Measurements from ENCODE around the gene CACNA1D. TPM values are rescaled to one million over a fixed set of nuclear protein-coding genes. Genes with fewer than 3 reads are reported as not detected.

The CACNA1D gene
- total and polyA plus RNA-seq, 2 donors (not counting 1 experiment from before 2014, with no cell fraction given), result 0.17 to 0.37 TPM

DNA sequence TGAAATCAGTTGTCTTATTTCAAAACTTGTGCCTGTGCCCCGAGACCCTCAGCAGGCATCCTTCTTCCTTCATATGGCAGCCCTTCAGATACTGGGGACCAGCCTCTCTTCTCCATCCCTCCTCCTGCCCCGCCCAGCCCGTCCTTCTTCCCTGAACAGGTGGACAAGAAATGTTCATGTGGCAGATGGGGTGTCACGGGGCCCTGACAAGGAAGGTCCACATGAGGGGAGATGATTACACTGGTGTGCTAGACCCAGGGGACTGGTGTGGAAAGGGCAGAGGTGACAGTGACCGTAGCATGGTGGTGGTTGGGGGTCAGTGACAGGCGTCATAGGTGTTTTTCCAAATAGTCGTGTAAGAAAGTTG lies 200.9 kb downstream of the CACNA1D start:
- Histone ChIP-seq H3K9me3 (ENCODE audit: control insufficient read depth, insufficient read depth, low read depth, low read length) (no peaks in the 10 kb centered on the region), H3K36me3 (ENCODE audit: control insufficient read depth, insufficient read depth, low read length) (no peaks in the 10 kb centered on the region), H3K27me3 (ENCODE audit: control insufficient read depth, insufficient read depth, low read length) (no peaks in the 10 kb centered on the region), H2AFZ (ENCODE audit: low read length) (no peak overlapping the region), H3K4me1 (ENCODE audit: control insufficient read depth, extremely low read depth, insufficient read depth, low read length) (no peaks in the 10 kb centered on the region), H3K79me2 (ENCODE audit: control insufficient read depth, insufficient read depth, low read length) (no peaks in the 10 kb centered on the region), H4K20me1 (ENCODE audit: control insufficient read depth, extremely low read depth, insufficient read depth, low read length) (no peaks in the 10 kb centered on the region), H3K4me3 (replicated peaks in 1 of 4; ENCODE audit: control extremely low read depth in 1 of 4, insufficient read depth in 1 of 4, low read depth in 3 of 4, low read length in 4 of 4) (no peak overlapping the region), H3K9ac (ENCODE audit: insufficient read depth, low read length) (no peak overlapping the region), H3K27ac (ENCODE audit: insufficient read depth, low read length) (no peak overlapping the region), H3K4me2 (ENCODE audit: extremely low read depth, insufficient read depth, low read length) (no peak overlapping the region)
- no peak for TF ChIP-seq EZH2 (IDR thresholded peaks at IDR 0.05; ENCODE audit: low read length, missing control alignments)
- no peak for TF ChIP-seq CTCF (conservative IDR thresholded peaks at IDR 0.05 in 1 of 2, IDR thresholded peaks at IDR 0.05 in 1 of 2; ENCODE audit: low read depth in 1 of 2, low read length in 2 of 2)
- no peak for DNase-seq (ENCODE audit: low read depth in 2 of 2)

- no peak overlapping the region for H3K27ac ChIP-seq (ENCODE audit: insufficient read depth, low read length)
- H3K79me2 ChIP-seq (ENCODE audit: control insufficient read depth, insufficient read depth, low read length), result no peaks in the 10 kb centered on the region
- DNase-seq (ENCODE audit: low read depth in 2 of 2), result peak in 1 of 2 donors; percentile 4
- no peaks in the 10 kb centered on the region for H3K4me1 ChIP-seq (ENCODE audit: control insufficient read depth, extremely low read depth, insufficient read depth, low read length)
- no peaks in the 10 kb centered on the region for H3K27me3 ChIP-seq (ENCODE audit: control insufficient read depth, insufficient read depth, low read length)
- H2AFZ ChIP-seq (ENCODE audit: low read length), result no peak overlapping the region
- no peak overlapping the region for H3K4me2 ChIP-seq (ENCODE audit: extremely low read depth, insufficient read depth, low read length)
- no peaks in the 10 kb centered on the region for H3K9me3 ChIP-seq (ENCODE audit: control insufficient read depth, insufficient read depth, low read depth, low read length)
- no peak overlapping the region for H3K4me3 ChIP-seq (replicated peaks in 1 of 4; ENCODE audit: control extremely low read depth in 1 of 4, insufficient read depth in 1 of 4, low read depth in 3 of 4, low read length in 4 of 4)
- TF ChIP-seq CTCF (conservative IDR thresholded peaks at IDR 0.05 in 1 of 2, IDR thresholded peaks at IDR 0.05 in 1 of 2; ENCODE audit: low read depth in 1 of 2, low read length in 2 of 2) (no peak), EZH2 (IDR thresholded peaks at IDR 0.05; ENCODE audit: low read length, missing control alignments) (no peak)
- no peaks in the 10 kb centered on the region for H3K36me3 ChIP-seq (ENCODE audit: control insufficient read depth, insufficient read depth, low read length)
- H3K9ac ChIP-seq (ENCODE audit: insufficient read depth, low read length), result no peak overlapping the region
- no peaks in the 10 kb centered on the region for H4K20me1 ChIP-seq (ENCODE audit: control insufficient read depth, extremely low read depth, insufficient read depth, low read length)
Observed at GRCh38 chr3:53696401-53697172, 202.2 kb downstream of the CACNA1D start.

- Histone ChIP-seq H3K36me3 (ENCODE audit: control insufficient read depth, insufficient read depth, low read length) (no peaks in the 10 kb centered on the region), H3K4me2 (ENCODE audit: extremely low read depth, insufficient read depth, low read length) (no peak overlapping the region), H3K79me2 (ENCODE audit: control insufficient read depth, insufficient read depth, low read length) (no peaks in the 10 kb centered on the region), H3K4me3 (replicated peaks in 1 of 4; ENCODE audit: control extremely low read depth in 1 of 4, insufficient read depth in 1 of 4, low read depth in 3 of 4, low read length in 4 of 4) (no peak overlapping the region), H3K27ac (ENCODE audit: insufficient read depth, low read length) (no peak overlapping the region), H2AFZ (ENCODE audit: low read length) (no peak overlapping the region), H4K20me1 (ENCODE audit: control insufficient read depth, extremely low read depth, insufficient read depth, low read length) (no peaks in the 10 kb centered on the region), H3K9ac (ENCODE audit: insufficient read depth, low read length) (no peak overlapping the region), H3K9me3 (ENCODE audit: control insufficient read depth, insufficient read depth, low read depth, low read length) (no peaks in the 10 kb centered on the region), H3K27me3 (ENCODE audit: control insufficient read depth, insufficient read depth, low read length) (no peaks in the 10 kb centered on the region), H3K4me1 (ENCODE audit: control insufficient read depth, extremely low read depth, insufficient read depth, low read length) (no peaks in the 10 kb centered on the region)
- TF ChIP-seq EZH2 (IDR thresholded peaks at IDR 0.05; ENCODE audit: low read length, missing control alignments) (no peak), CTCF (conservative IDR thresholded peaks at IDR 0.05 in 1 of 2, IDR thresholded peaks at IDR 0.05 in 1 of 2; ENCODE audit: low read depth in 1 of 2, low read length in 2 of 2) (no peak)
- no peak for DNase-seq (ENCODE audit: low read depth in 2 of 2)
Observed at GRCh38 chr3:53700441-53700840, 206.0 kb downstream of the CACNA1D start.
